ENCODE measurements around the gene UBE2E2. TPM values are rescaled to one million over a fixed set of nuclear protein-coding genes. Genes with fewer than 3 reads are reported as not detected.
A peak's percentile ranks its signal among the peaks of the same experiment; 100 is the strongest.

UBE2E2 gene
- total RNA-seq, 1 donor from 2014 or later, result 45.9 TPM

GRCh38 chr3:23198801-23199200 is 4.3 kb upstream of the UBE2E2 start:
- DNase-seq, result no peak
- peaks cover 7% of the 10 kb centered on the region for H3K4me1 ChIP-seq
- intact Hi-C loops (cut with DNase I), result no loop called here
- TF ChIP-seq CTCF (IDR thresholded peaks at IDR 0.05), result no peak
- H3K4me3 ChIP-seq, result no peak overlapping the region
- H3K9me3 ChIP-seq, result no peaks in the 10 kb centered on the region
- no peaks in the 10 kb centered on the region for H3K36me3 ChIP-seq
- no peaks in the 10 kb centered on the region for H3K27me3 ChIP-seq
- no peak for ATAC-seq
- H3K27ac ChIP-seq, result no peak overlapping the region

GRCh38 chr3:23199649-23200048 is 3.5 kb upstream of the UBE2E2 start:
- intact Hi-C loops (cut with DNase I), result no loop called here
- peaks cover 12% of the 10 kb centered on the region for H3K4me1 ChIP-seq
- no peak overlapping the region for H3K27ac ChIP-seq
- H3K36me3 ChIP-seq, result no peaks in the 10 kb centered on the region
- TF ChIP-seq CTCF (IDR thresholded peaks at IDR 0.05), result no peak
- H3K9me3 ChIP-seq, result no peaks in the 10 kb centered on the region
- DNase-seq (no peak), ATAC-seq (no peak)
- H3K4me3 ChIP-seq, result no peak overlapping the region
- no peaks in the 10 kb centered on the region for H3K27me3 ChIP-seq

- ATAC-seq, result no peak
- Histone ChIP-seq H3K27ac (no peak overlapping the region), H3K4me1 (peaks cover 21% of the 10 kb centered on the region), H3K27me3 (no peaks in the 10 kb centered on the region), H3K9me3 (no peaks in the 10 kb centered on the region), H3K36me3 (no peaks in the 10 kb centered on the region), H3K4me3 (no peak overlapping the region)
- no peak for TF ChIP-seq CTCF (IDR thresholded peaks at IDR 0.05)
- intact Hi-C loops (cut with DNase I), result no loop called here
- DNase-seq, result no peak
Observed at GRCh38 chr3:23201154-23201838, 1.8 kb upstream of the UBE2E2 start.

- H3K9me3 ChIP-seq, result no peaks in the 10 kb centered on the region
- no peak for TF ChIP-seq CTCF (IDR thresholded peaks at IDR 0.05)
- H3K27ac ChIP-seq, result peak overlapping the region; percentile 48
- H3K36me3 ChIP-seq, result no peaks in the 10 kb centered on the region
- peak overlapping the region; percentile 83 for H3K4me3 ChIP-seq
- intact Hi-C loops (cut with DNase I), result no loop called here
- ATAC-seq (peak; percentile 45), DNase-seq (no peak)
- H3K27me3 ChIP-seq, result no peaks in the 10 kb centered on the region
- peaks cover 21% of the 10 kb centered on the region for H3K4me1 ChIP-seq
Observed at GRCh38 chr3:23202203-23202920, 765 bp upstream of the UBE2E2 start.

- H3K9me3 ChIP-seq, result no peaks in the 10 kb centered on the region
- H3K4me3 ChIP-seq, result peak overlapping the region; percentile 83
- peak; percentile 70 for DNase-seq
- peak; percentile 6 for ATAC-seq
- no peak for TF ChIP-seq CTCF (IDR thresholded peaks at IDR 0.05)
- intact Hi-C loops (cut with DNase I), result no loop called here
- peaks cover 21% of the 10 kb centered on the region for H3K4me1 ChIP-seq
- no peaks in the 10 kb centered on the region for H3K36me3 ChIP-seq
- no peaks in the 10 kb centered on the region for H3K27me3 ChIP-seq
- H3K27ac ChIP-seq, result peak overlapping the region; percentile 85
Observed at GRCh38 chr3:23203708-23204330, 692 bp downstream of the UBE2E2 start.

All from upper lobe of right lung (tissue), 1 donor.